IPS-18a (cell line): ENCODE data around the gene ZNF138.
A peak's percentile ranks its signal among the peaks of the same experiment; 100 is the strongest.
"Not testable (repeated sequence)": the region's sequence is repeated elsewhere in the genome, so short reads cannot be mapped to it uniquely, and the experiment has no call there.

Experiments used
- H3K27ac ChIP-seq: one replicate; pipeline ENCODE4 v1.5.1; 2013; ENCODE audit warnings: low read length
- H3K27me3 ChIP-seq: one replicate; pipeline ENCODE4 v1.6.1; 2013; ENCODE audit warnings: mild to moderate bottlenecking, low read length; ENCODE audit not compliant: control insufficient read depth, insufficient read depth
- H3K36me3 ChIP-seq: one replicate; pipeline ENCODE4 v1.6.1; 2013; ENCODE audit warnings: low read depth, low read length; ENCODE audit not compliant: control insufficient read depth
- H3K4me1 ChIP-seq: one replicate; pipeline ENCODE4 v1.6.1; 2013; ENCODE audit warnings: low read depth, low read length; ENCODE audit not compliant: control insufficient read depth
- H3K4me3 ChIP-seq: one replicate; pipeline ENCODE4 v1.5.1; 2013; ENCODE audit warnings: low read length
- H3K9ac ChIP-seq: one replicate; pipeline ENCODE4 v1.6.1; 2013; ENCODE audit warnings: mild to moderate bottlenecking, low read length, moderate library complexity
- H3K9me3 ChIP-seq: one replicate; pipeline ENCODE4 v1.6.1; 2013; ENCODE audit warnings: low read depth, low read length; ENCODE audit not compliant: control insufficient read depth

Gene ZNF138

DNA sequence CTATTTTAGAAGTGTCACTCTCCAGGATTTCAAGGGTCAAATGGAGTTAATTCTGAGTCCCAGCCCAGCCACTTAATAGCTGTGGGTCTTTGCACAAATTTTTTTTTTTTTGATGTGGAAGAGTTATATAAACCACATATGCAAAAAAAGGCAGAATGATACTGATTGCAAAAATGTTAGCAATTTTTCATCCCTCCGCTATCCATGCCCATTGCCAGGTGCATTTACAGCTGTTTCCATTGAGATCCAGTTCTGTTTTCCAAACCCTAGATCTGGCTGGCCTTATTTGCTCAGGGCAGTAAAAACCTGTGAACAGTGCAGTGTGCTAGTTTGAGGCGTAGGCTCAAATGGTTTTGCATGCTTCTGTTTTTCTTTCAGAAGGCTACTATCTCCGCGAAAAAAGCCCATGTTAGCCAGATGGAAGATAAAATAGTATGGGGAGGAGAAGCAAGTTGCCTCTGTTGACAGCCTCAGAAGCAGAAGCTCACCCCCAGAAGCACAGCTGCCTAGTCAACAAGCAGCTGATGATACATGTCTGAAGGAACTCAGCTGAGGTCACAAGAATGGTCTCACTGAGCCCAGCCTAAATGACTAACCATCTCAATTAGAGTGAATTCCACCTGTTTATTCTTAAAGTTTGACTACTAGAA is 997 bp upstream of the ZNF138 start:
- Histone ChIP-seq H3K27ac (no peak overlapping the region), H3K9ac (no peak overlapping the region), H3K4me3 (no peak overlapping the region), H3K9me3 (no peaks in the 10 kb centered on the region), H3K4me1 (peaks cover 3% of the 10 kb centered on the region), H3K36me3 (no peaks in the 10 kb centered on the region), H3K27me3 (no peaks in the 10 kb centered on the region)

DNA sequence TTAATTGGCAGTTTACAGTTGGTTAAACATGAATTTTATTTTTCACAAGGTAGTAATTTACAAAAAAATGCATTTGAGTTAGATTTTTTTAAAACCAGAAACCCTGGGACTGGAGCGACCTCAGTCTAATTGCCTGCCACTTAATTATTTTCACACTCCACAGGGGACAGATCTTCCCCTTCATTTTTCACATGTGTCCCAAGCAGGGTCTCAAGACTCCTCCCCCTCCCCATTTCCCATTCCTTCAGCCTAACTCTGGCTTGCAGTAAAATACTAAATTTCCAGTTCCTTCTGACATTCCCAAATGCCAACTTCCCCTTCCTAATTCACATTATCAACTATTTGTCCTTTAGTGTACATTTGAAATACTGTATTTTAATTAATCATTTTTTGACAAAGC is 948 bp downstream of the ZNF138 start:
- Histone ChIP-seq H3K36me3 (peaks cover 11% of the 10 kb centered on the region), H3K9ac (peak overlapping the region; percentile 91), H3K9me3 (no peaks in the 10 kb centered on the region), H3K4me3 (peak overlapping the region; percentile 98), H3K27me3 (no peaks in the 10 kb centered on the region), H3K27ac (peak overlapping the region; percentile 94), H3K4me1 (peaks cover 3% of the 10 kb centered on the region)

DNA sequence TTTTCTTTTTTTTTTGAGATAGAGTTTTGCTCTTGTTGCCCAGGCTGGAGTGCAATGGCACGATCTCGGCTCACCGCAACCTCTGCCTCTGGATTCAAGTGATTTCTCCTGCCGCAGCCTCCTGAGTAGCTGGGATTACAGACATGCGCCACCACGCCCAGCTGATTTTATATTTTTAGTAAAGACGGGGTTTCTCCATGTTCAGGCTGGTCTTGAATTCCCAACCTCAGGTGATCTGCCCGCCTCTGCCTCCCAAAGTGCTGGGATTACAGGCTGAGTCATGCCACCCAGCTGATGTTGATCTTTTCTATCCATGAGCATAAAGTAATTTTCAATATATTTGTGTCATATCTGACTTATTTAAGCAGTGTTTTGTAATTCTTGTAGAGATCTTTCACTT is 4.9 kb downstream of the ZNF138 start:
- H3K27me3 ChIP-seq, H3K27ac ChIP-seq, H3K4me3 ChIP-seq, H3K9me3 ChIP-seq, H3K9ac ChIP-seq: not testable (repeated sequence)
- H3K4me1 ChIP-seq = peaks cover 20% of the 10 kb centered on the region
- H3K36me3 ChIP-seq = peaks cover 16% of the 10 kb centered on the region

DNA sequence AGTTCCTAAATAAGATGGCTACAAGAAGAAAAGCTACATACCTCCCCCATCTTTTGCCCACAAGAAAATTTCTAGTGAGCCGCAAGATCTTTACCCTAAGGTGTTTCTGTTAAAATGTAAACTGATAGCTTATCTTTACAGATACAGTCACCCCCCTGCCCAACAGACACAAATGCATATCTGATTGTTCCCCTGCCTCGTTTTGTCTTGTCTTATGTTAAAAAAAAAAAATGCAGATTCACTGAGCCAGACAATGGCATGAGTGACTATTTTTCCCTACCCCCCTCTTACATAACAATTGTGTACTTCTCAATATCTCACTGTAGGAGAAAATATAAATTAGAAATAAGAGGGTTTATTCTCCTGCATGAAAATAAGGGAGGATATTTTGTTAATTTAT is 8.5 kb downstream of the ZNF138 start:
- Histone ChIP-seq H3K9ac (peak overlapping the region; percentile 32), H3K4me3 (peak overlapping the region; percentile 13), H3K36me3 (peaks cover 16% of the 10 kb centered on the region), H3K27ac (no peak overlapping the region), H3K4me1 (peaks cover 17% of the 10 kb centered on the region), H3K27me3 (no peaks in the 10 kb centered on the region), H3K9me3 (peaks cover 11% of the 10 kb centered on the region)

DNA sequence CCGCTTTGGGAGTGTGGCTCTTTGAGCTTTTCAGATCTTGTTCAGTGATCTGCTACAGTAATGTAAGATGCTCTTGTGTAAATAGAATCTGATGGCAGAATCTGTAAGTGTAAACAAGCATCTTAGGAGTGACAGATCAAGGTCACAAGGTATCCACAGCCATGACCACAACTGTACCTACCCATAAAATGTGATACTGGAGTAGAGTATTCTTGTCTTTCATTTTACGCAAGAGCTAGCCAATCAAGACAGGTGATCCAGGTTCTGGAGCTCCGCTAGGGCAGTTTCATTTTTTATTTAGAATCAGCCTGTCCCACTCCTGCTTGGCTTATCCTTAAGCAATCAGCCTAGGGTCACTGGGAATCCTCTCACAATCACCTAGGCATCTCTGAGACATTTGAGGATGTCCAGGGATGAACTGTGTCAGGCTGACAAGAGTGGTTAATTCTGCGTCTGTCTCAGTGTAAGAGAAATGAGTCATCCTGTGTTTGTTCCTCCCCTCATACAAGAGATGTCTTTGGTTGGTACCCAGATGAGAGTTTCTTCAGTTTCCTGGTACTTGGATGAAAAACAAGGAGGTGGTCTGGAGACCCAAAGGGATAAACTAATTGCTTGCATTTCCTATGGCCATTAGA is 13.6 kb downstream of the ZNF138 start:
- peaks cover 5% of the 10 kb centered on the region for H3K36me3 ChIP-seq
- H3K27ac ChIP-seq = no peak overlapping the region
- H3K27me3 ChIP-seq = no peaks in the 10 kb centered on the region
- no peak overlapping the region for H3K4me3 ChIP-seq
- peaks cover 5% of the 10 kb centered on the region for H3K4me1 ChIP-seq
- peaks cover 14% of the 10 kb centered on the region for H3K9me3 ChIP-seq
- no peak overlapping the region for H3K9ac ChIP-seq

DNA sequence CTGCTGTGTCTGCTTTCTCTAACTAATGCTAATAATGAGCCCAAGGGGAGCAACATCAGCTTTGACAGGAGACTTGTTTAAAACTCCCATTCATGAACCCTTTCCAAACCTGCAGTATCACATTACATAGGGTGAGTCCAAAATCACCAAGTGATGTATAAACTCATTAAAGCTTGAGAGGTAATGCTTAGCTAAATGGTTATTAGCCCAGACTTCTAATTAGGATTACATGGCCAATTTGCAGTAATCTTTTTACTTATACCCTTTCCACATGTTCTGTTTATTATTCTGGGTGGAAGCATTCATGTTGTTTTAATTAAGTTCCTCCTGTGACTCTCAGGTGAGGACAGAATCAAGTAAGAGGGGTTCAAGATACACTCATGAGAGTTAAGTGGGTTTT is 17.5 kb downstream of the ZNF138 start:
- peaks cover 9% of the 10 kb centered on the region for H3K9me3 ChIP-seq
- H3K4me1 ChIP-seq = no peaks in the 10 kb centered on the region
- H3K9ac ChIP-seq = no peak overlapping the region
- H3K36me3 ChIP-seq = peaks cover 5% of the 10 kb centered on the region
- H3K4me3 ChIP-seq = no peak overlapping the region
- no peak overlapping the region for H3K27ac ChIP-seq
- no peaks in the 10 kb centered on the region for H3K27me3 ChIP-seq

DNA sequence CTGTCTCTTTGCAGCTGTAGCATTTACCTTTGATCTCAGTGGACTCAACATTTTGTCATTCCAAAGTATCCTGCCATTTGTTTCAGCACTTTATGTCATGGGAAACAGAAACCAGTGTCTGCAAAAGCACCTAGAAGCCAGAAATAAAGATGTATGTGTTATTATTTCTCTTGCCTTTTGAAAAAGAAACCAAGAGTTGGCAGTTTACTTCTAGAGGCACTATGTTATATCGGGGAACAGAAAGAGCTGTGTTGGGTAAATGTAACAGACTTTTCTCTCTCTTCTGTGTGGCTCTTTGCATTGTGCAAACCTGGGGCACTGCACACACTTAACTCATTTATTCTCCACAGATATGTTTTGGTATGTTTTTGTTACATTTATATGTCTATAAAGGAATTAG is 36.7 kb downstream of the ZNF138 start:
- no peak overlapping the region for H3K9ac ChIP-seq
- H3K9me3 ChIP-seq = peaks cover 5% of the 10 kb centered on the region
- no peak overlapping the region for H3K4me3 ChIP-seq
- no peaks in the 10 kb centered on the region for H3K27me3 ChIP-seq
- H3K36me3 ChIP-seq = peaks cover 14% of the 10 kb centered on the region
- no peak overlapping the region for H3K27ac ChIP-seq
- H3K4me1 ChIP-seq = no peaks in the 10 kb centered on the region

DNA sequence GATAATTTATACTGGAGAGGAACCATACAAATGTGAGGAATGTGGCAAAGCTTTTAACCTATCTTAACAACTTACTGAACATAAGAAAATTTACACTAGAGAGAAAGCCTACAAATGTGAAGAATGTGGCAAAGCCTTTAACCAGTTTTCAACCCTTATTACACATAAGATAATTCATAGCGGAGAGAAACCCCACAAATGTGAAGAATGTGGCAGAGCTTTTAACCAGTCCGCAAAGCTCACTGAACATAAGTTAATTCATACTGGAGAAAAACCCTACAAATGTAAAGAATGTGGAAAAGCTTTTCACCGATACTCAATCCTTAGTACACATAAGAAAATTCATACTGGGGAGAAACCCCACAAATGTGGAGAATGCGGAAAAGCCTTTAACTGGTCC is 37.9 kb downstream of the ZNF138 start:
- Histone ChIP-seq H3K27ac (no peak overlapping the region), H3K9ac (no peak overlapping the region), H3K36me3 (peaks cover 14% of the 10 kb centered on the region)

DNA sequence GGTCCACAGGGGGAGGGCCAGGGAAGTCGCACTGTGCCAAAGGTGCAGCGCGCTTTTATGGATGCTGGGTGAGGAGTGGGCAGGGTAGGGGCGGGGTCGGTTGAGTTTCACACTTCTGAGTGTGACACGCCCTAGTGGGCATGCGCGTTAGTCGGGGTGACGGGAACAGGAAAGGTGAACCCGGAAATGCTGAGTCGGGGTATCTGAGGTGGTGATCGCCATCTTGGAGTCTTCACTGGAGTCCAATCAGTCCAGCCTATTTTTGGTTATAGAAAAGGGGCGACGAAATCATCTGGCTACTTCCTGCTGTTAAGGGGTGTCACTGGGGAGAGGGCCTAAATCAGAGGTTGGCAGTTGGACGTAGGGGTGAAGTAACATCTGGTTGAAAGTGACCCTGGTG is 40.8 kb downstream of the ZNF138 start:
- Histone ChIP-seq H3K4me3 (no peak overlapping the region), H3K4me1 (no peaks in the 10 kb centered on the region), H3K36me3 (peaks cover 14% of the 10 kb centered on the region), H3K9me3 (peaks cover 5% of the 10 kb centered on the region), H3K9ac (no peak overlapping the region), H3K27ac (no peak overlapping the region), H3K27me3 (no peaks in the 10 kb centered on the region)

More for the DNA sequence above, 37.9 kb downstream of the ZNF138 start:
- no peak overlapping the region for H3K4me3 ChIP-seq
- no peaks in the 10 kb centered on the region for H3K4me1 ChIP-seq
- peaks cover 5% of the 10 kb centered on the region for H3K9me3 ChIP-seq
- H3K27me3 ChIP-seq = no peaks in the 10 kb centered on the region

DNA sequence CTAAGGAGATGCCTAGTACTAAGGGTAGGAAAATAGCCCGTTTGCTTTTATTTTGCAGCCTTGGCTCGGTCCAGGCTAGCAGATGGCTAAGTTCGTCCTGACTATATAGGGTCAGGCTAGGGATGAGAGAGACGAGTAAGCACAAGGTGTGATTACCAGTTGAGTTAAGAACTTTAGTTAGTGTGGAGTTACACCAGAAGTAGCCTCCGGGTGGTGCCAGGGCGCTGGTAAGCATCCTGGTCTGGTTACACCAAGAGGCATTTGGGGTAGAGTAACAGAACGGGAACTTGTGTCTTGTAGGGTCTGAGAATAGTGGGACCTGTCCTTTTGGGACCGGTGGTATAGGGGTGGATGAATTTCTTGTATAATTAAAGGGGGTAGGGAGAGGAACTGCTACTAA is 41.6 kb downstream of the ZNF138 start:
- H3K27ac ChIP-seq, H3K27me3 ChIP-seq, H3K9ac ChIP-seq, H3K4me1 ChIP-seq, H3K9me3 ChIP-seq, H3K4me3 ChIP-seq: not testable (repeated sequence)
- peaks cover 13% of the 10 kb centered on the region for H3K36me3 ChIP-seq

DNA sequence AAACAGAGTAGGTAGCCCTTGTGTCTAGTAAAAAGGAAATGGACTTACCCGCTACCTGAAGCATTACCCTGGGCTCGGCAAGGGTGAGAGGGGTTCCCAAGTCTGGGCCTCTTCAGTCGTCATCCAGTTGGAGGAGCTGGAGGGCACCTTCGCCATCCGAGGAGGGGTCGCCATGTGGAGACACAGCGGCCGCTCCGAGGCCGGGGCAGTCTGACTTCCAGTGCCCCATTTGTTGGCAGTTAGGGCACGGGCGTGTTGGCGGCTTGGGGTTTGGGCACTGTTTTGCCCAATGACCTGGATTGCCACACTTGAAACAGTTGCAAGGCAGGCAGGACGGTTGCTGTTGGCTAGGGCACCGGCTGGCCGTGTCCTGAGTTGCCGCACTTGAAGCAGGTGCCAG is 43.8 kb downstream of the ZNF138 start:
- H3K27me3 ChIP-seq, H3K36me3 ChIP-seq, H3K9ac ChIP-seq, H3K27ac ChIP-seq, H3K9me3 ChIP-seq, H3K4me1 ChIP-seq, H3K4me3 ChIP-seq: not testable (repeated sequence)

DNA sequence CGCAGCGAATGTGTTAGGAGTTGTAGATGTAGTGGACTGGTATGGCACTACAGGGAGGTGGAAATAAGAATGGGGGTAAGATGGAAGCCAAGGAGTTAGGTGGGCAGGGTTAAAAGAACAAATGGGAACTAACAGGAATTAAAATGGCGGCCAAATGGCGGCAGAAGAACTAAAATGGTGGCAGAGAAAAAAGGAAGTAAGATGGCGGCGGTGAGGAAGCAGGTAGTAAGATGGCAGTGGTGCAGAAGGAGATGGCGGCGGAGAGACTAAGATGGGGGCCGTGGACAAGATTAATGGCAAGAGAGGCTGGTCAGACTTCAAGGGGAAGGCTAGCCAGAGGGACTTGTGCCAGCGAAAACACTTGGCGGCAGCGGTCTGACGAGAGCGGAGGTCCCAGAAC is 44.5 kb downstream of the ZNF138 start:
- no peaks in the 10 kb centered on the region for H3K9me3 ChIP-seq

More for the DNA sequence above, 44.5 kb downstream of the ZNF138 start:
- Histone ChIP-seq H3K9ac (no peak overlapping the region), H3K27me3 (no peaks in the 10 kb centered on the region), H3K27ac (no peak overlapping the region), H3K4me1 (no peaks in the 10 kb centered on the region), H3K4me3 (no peak overlapping the region), H3K36me3 (no peaks in the 10 kb centered on the region)
